CD4-positive, alpha-beta T cell (primary cell): ENCODE results near the gene PLK3. TPM values are rescaled to one million over a fixed set of nuclear protein-coding genes. Genes with fewer than 3 reads are reported as not detected.

Experiments
- ATAC-seq: fragments of 200-7000 bp; cut with Tn5 transposase; one replicate; pipeline ENCODE4 v1.10.0; 2022; ENCODE audit warnings: mild to moderate bottlenecking; ENCODE audit not compliant: poor library complexity
- CTCF ChIA-PET: fragments of 350-600 bp; sonication (Branson Sonifier 250); formaldehyde crosslinking; loops from one replicate; lab custom pipeline; 2021; ENCODE audit warnings: antibody characterized with exemption, inconsistent platforms; lab: Charles Lee
- POLR2A ChIA-PET: fragments of 350-600 bp; sonication (Branson Sonifier 250); formaldehyde crosslinking; loops from one replicate; lab custom pipeline; 2021; ENCODE audit warnings: antibody characterized with exemption, inconsistent platforms; lab: Charles Lee
- DNase-seq, 14 experiments: peaks; one replicate each; pipeline ENCODE4 v3.0.0-alpha.2; 2013 to 2020; ENCODE audit warnings: mixed read lengths in 2 of 14
- H3K27ac ChIP-seq, 2 donors: one replicate each; pipeline versions ENCODE4 v1.5.1 to v1.7.0; 2013; ENCODE audit warnings: low read length in 2 of 2, low read depth in 1 of 2, mild to moderate bottlenecking in 1 of 2
- H3K27me3 ChIP-seq, 2 experiments: 1 replicate in 1 of 2; 2 replicates in 1 of 2; pipeline versions ENCODE4 v1.6.1 to v1.7.0; 2013; ENCODE audit warnings: low read length in 2 of 2, control low read depth in 1 of 2, mild to moderate bottlenecking in 1 of 2, moderate library complexity in 1 of 2; ENCODE audit not compliant: insufficient read depth in 2 of 2, control insufficient read depth in 1 of 2
- H3K36me3 ChIP-seq: one replicate; pipeline ENCODE4 v1.6.1; 2013; ENCODE audit warnings: low read length, control low read depth; ENCODE audit not compliant: insufficient read depth
- H3K4me1 ChIP-seq: one replicate; pipeline ENCODE4 v1.6.1; 2013; ENCODE audit warnings: low read length, control low read depth; ENCODE audit not compliant: insufficient read depth
- H3K4me3 ChIP-seq: one replicate; pipeline ENCODE4 v1.5.1; 2013; ENCODE audit warnings: mild to moderate bottlenecking, low read length, moderate library complexity
- H3K9me3 ChIP-seq, 2 experiments: 1 replicate in 1 of 2; 2 replicates in 1 of 2; pipeline versions ENCODE4 v1.6.1 to v1.7.0; 2013; ENCODE audit warnings: low read length in 2 of 2, mild to moderate bottlenecking in 2 of 2, control low read depth in 1 of 2, moderate library complexity in 1 of 2; ENCODE audit not compliant: control insufficient read depth in 1 of 2, insufficient read depth in 1 of 2
- H3K27ac Mint-ChIP-seq: one replicate; pipeline ENCODE4 v1.8.0; 2020; ENCODE audit warnings: mixed read lengths
- H3K27me3 Mint-ChIP-seq: one replicate; pipeline ENCODE4 v1.8.0; 2021; ENCODE audit warnings: mixed read lengths
- H3K36me3 Mint-ChIP-seq: one replicate; pipeline ENCODE4 v1.8.0; 2021; ENCODE audit warnings: low read depth, mixed read lengths
- H3K4me1 Mint-ChIP-seq: one replicate; pipeline ENCODE4 v1.8.0; 2021; ENCODE audit warnings: low read depth, mixed read lengths
- H3K4me3 Mint-ChIP-seq: one replicate; pipeline ENCODE4 v1.8.0; 2020; ENCODE audit warnings: mild to moderate bottlenecking, mixed read lengths
- H3K9me3 Mint-ChIP-seq: one replicate; pipeline ENCODE4 v1.8.0; 2020; ENCODE audit warnings: mixed read lengths
- intact Hi-C, 2 experiments: fragments of 100-400 bp; cut with DNase I in 1 of 2; cut with micrococcal nuclease in 1 of 2; formaldehyde crosslinking; loops; one replicate each; pipeline versions ENCODE4 v1.15.1 to v1.9.0; 2023 to 2025; cut with DNase I, micrococcal nuclease
- total RNA-seq, 174 experiments: library from RNA in 2 of 174; stranded (reverse) in 2 of 174; gene quantifications; one replicate each; pipeline ENCODE4 v1.2.3 and lab custom pipeline; 2021 to 2026
- TF ChIP-seq, protein P1 (sequence below): fragments of 200-600 bp; IDR thresholded peaks from one replicate; pipeline ENCODE4 v1.8.0; 2022; ENCODE audit warnings: antibody characterized with exemption, mild to moderate bottlenecking

Gene PLK3
- total RNA-seq, 2 experiments from 2014 or later = 794 TPM

DNA sequence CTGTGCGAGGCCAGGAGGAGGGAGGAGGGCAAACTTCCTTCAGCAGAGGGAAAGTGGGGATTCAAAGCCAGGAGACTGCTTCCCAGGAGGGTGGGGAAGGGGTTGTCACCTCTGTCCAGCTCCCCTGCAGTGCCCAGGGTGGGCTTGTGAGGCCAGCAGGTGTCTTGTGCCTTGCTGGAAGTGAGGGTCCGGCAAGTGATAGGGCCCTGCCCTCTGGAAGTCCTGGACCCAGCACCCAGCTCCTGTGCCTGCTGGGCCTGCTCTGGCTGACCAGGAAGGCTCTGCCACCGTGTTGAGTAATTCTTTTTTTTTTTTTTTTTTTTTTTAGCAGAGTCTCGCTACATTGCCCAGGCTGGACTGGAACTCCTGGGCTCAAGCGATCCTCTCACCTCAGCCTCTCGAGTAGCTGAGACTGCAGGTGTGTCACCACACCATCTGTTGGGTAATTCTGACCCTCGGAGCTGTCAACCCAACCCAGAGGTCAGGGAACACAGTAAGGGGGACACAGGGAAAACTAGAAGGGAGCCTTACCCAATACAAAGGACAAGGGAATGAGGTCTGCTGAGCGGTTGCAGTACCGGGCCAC lies 13.2 kb upstream of the PLK3 start:
- ChIA-PET POLR2A (interaction anchor here (1.0 to 5.6 kb wide), 7 partner anchors 11 to 65 kb away, joined by 3 to 61 read pairs (median 7); partner anchors contain the start of genes PLK3, RNU5D-1 and RPS8), CTCF (interaction anchor here (0.8 to 1.5 kb wide), 3 partner anchors 12 to 33 kb away, joined by 3 to 10 read pairs (median 4); partner anchors contain the start of genes PLK3 and RPS8)
- no peaks in the 10 kb centered on the region for H3K9me3 ChIP-seq
- peaks cover 35% of the 10 kb centered on the region for H3K4me1 ChIP-seq
- intact Hi-C loops = loop anchor here (2.0 to 5.0 kb wide), 5 partner anchors 14 to 515 kb away; partner anchors contain the start of gene PLK3 (in 1 of the 2)
- peaks cover 3% of the 10 kb centered on the region for H3K36me3 ChIP-seq
- no peaks in the 10 kb centered on the region for H3K27me3 ChIP-seq
- Mint-ChIP-seq H3K4me1 (peaks cover 31% of the 10 kb centered on the region), H3K36me3 (no peaks in the 10 kb centered on the region), H3K4me3 (no peak overlapping the region), H3K27me3 (no peaks in the 10 kb centered on the region), H3K9me3 (no peaks in the 10 kb centered on the region), H3K27ac (no peak overlapping the region)
- TF ChIP-seq, protein P1, sequence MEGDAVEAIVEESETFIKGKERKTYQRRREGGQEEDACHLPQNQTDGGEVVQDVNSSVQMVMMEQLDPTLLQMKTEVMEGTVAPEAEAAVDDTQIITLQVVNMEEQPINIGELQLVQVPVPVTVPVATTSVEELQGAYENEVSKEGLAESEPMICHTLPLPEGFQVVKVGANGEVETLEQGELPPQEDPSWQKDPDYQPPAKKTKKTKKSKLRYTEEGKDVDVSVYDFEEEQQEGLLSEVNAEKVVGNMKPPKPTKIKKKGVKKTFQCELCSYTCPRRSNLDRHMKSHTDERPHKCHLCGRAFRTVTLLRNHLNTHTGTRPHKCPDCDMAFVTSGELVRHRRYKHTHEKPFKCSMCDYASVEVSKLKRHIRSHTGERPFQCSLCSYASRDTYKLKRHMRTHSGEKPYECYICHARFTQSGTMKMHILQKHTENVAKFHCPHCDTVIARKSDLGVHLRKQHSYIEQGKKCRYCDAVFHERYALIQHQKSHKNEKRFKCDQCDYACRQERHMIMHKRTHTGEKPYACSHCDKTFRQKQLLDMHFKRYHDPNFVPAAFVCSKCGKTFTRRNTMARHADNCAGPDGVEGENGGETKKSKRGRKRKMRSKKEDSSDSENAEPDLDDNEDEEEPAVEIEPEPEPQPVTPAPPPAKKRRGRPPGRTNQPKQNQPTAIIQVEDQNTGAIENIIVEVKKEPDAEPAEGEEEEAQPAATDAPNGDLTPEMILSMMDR = no peak
- ATAC-seq (no peak), DNase-seq (peak in 1 of 14 experiments; percentile 22)
- peak overlapping the region; percentile 58 for H3K4me3 ChIP-seq
- H3K27ac ChIP-seq = peak overlapping the region in 1 of 2 donors; percentile 37

DNA sequence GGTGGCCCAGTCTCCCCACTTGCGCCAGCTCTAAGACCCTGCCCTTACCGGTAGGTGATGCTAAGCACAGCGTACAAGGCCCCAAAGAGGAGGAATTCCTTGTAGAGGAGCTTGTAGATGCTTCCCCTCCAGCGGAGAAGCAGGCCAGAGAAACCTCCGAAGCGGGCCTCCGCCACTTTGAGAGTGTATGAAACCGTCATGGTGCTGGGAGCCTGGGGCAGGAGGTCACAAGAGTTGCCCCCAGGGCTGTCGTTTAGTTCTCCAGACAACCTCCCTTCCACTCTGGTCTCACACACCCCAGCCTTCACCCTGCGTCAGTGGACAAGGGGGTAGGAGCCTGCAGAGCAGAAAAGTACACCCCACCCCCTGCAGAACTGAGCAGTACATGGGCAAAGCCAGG lies 12.7 kb upstream of the PLK3 start:
- Histone ChIP-seq H3K27ac (no peak overlapping the region), H3K27me3 (no peaks in the 10 kb centered on the region), H3K4me1 (peaks cover 35% of the 10 kb centered on the region), H3K36me3 (peaks cover 3% of the 10 kb centered on the region), H3K9me3 (no peaks in the 10 kb centered on the region), H3K4me3 (no peak overlapping the region)
- ChIA-PET POLR2A (interaction anchor here (1.0 to 5.6 kb wide), 11 partner anchors 12 to 224 kb away, joined by 3 to 61 read pairs (median 6); partner anchors contain the start of genes HECTD3, PLK3, RNU5D-1 and RPS8), CTCF (interaction anchor here (0.9 to 1.7 kb wide), 4 partner anchors 12 to 58 kb away, joined by 3 to 10 read pairs (median 4); partner anchors contain the start of genes PLK3, RNU5D-1 and RPS8)
- Mint-ChIP-seq H3K4me3 (no peak overlapping the region), H3K4me1 (peaks cover 31% of the 10 kb centered on the region), H3K36me3 (no peaks in the 10 kb centered on the region), H3K27me3 (no peaks in the 10 kb centered on the region), H3K9me3 (no peaks in the 10 kb centered on the region), H3K27ac (peak overlapping the region; percentile 33)
- TF ChIP-seq, protein P1 = no peak
- ATAC-seq = no peak
- no peak for DNase-seq
- intact Hi-C loops = loop anchor here (2.0 to 5.0 kb wide), 5 partner anchors 13 to 515 kb away; partner anchors contain the start of gene PLK3 (in 1 of the 2)

DNA sequence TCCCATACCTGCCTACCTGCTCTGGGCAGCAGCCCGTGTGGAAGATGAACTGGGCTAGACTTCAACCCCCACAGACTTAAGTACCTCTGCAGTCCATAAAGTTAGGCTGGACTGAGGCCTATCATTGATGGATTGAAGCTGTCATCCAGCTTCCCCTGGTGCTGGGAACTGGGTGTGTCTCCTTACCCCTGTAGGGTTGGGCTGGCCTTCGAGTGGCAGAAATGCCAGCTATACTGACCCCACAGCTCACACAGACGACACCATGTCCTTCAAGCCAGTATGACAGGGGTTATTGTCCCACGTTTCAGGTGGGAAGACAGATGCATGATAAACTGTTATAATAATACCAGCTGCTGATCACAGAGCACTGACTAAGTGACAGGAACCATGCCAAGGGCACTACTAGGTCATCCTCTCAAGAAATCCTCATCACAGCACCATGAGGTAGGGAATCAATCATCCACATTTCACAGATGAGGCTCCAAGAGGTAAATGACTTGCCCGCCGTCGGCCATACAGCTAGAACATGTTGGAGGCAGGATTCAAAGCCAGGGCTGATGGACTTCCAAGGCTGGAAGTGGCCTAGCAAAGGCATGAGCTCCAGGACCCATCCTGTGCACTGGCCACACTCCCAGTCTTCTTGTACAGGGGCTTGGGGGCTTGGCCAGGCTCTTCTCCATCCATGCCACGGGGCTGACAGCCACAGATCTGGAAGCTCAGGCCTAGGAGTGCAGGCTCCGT lies 11.9 kb upstream of the PLK3 start, which contains the start of gene BEST4:
BEST4 (minus strand) TSS at position 51 of the 741 bp plus-strand sequence. CDS start 465 bp downstream, outside the sequence.
- Mint-ChIP-seq H3K27ac (peak within 1 kb of the TSS; percentile 33), H3K9me3 (no peaks in the 10 kb centered on the region), H3K27me3 (no peaks in the 10 kb centered on the region), H3K4me3 (no peak within 1 kb of the TSS), H3K4me1 (peaks cover 29% of the 10 kb centered on the region), H3K36me3 (no peaks in the 10 kb centered on the region)
- ChIA-PET CTCF (interaction anchor here (0.9 to 1.7 kb wide), 3 partner anchors 12 to 59 kb away, joined by 3 to 5 read pairs (median 3); partner anchors contain the start of genes PLK3 and RNU5D-1), POLR2A (interaction anchor here (0.8 to 5.6 kb wide), 8 partner anchors 12 to 223 kb away, joined by 3 to 61 read pairs (median 6); partner anchors contain the start of genes HECTD3, PLK3 and RPS8)
- no peaks in the 10 kb centered on the region for H3K9me3 ChIP-seq
- TF ChIP-seq, protein P1 = no peak
- intact Hi-C loops = loop anchor here in 1 of 2 experiments (5.0 kb wide), 3 partner anchors 34 to 514 kb away; no protein-coding TSS in a partner anchor
- ATAC-seq (no peak), DNase-seq (no peak)
- H3K4me3 ChIP-seq = no peak within 1 kb of the TSS
- H3K27me3 ChIP-seq = no peaks in the 10 kb centered on the region
- H3K4me1 ChIP-seq = peaks cover 34% of the 10 kb centered on the region
- no peaks in the 10 kb centered on the region for H3K36me3 ChIP-seq
- H3K27ac ChIP-seq = no peak within 1 kb of the TSS
